Measurements from ENCODE around the gene ARFGEF3. TPM values are rescaled to one million over a fixed set of nuclear protein-coding genes. Genes with fewer than 3 reads are reported as not detected.

The ARFGEF3 gene
- total and polyA plus RNA-seq, 2 donors (not counting 1 experiment from before 2014, with no cell fraction given): under 0.01 to 0.14 TPM

DNA sequence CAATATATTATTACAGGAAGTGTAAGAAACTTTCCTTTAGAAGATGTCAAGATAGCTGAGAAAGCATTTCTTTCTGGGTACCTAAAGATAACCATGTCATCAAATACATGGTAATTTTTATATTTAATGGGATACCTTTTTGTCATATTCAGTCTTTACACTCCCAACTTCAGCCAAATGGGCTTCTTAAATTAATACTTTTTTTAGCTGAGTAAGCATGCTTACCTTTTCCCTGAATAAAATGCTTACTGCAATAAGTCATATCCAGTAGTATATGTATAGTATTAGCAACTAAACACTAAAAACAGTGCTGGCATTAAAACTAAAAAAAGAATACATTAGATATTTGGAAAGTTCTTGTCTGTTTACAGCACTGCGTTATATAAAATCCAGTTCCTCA, 74.0 kb downstream of the ARFGEF3 start:
- Histone ChIP-seq H3K4me1 (ENCODE audit: control insufficient read depth, extremely low read depth, insufficient read depth, low read length) (no peaks in the 10 kb centered on the region), H3K4me3 (replicated peaks in 1 of 4; ENCODE audit: control extremely low read depth in 1 of 4, insufficient read depth in 1 of 4, low read depth in 3 of 4, low read length in 4 of 4) (no peak overlapping the region), H3K4me2 (ENCODE audit: extremely low read depth, insufficient read depth, low read length) (no peak overlapping the region), H3K36me3 (ENCODE audit: control insufficient read depth, insufficient read depth, low read length) (no peaks in the 10 kb centered on the region), H3K27me3 (ENCODE audit: control insufficient read depth, insufficient read depth, low read length) (no peaks in the 10 kb centered on the region), H2AFZ (ENCODE audit: low read length) (no peak overlapping the region), H3K9ac (ENCODE audit: insufficient read depth, low read length) (no peak overlapping the region), H4K20me1 (ENCODE audit: control insufficient read depth, extremely low read depth, insufficient read depth, low read length) (no peaks in the 10 kb centered on the region), H3K9me3 (ENCODE audit: control insufficient read depth, insufficient read depth, low read depth, low read length) (no peaks in the 10 kb centered on the region), H3K27ac (ENCODE audit: insufficient read depth, low read length) (no peak overlapping the region), H3K79me2 (ENCODE audit: control insufficient read depth, insufficient read depth, low read length) (no peaks in the 10 kb centered on the region)
- TF ChIP-seq, protein P1, sequence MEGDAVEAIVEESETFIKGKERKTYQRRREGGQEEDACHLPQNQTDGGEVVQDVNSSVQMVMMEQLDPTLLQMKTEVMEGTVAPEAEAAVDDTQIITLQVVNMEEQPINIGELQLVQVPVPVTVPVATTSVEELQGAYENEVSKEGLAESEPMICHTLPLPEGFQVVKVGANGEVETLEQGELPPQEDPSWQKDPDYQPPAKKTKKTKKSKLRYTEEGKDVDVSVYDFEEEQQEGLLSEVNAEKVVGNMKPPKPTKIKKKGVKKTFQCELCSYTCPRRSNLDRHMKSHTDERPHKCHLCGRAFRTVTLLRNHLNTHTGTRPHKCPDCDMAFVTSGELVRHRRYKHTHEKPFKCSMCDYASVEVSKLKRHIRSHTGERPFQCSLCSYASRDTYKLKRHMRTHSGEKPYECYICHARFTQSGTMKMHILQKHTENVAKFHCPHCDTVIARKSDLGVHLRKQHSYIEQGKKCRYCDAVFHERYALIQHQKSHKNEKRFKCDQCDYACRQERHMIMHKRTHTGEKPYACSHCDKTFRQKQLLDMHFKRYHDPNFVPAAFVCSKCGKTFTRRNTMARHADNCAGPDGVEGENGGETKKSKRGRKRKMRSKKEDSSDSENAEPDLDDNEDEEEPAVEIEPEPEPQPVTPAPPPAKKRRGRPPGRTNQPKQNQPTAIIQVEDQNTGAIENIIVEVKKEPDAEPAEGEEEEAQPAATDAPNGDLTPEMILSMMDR (conservative IDR thresholded peaks at IDR 0.05 in 1 of 2, IDR thresholded peaks at IDR 0.05 in 1 of 2; ENCODE audit: low read depth in 1 of 2, low read length in 2 of 2): no peak
- no peak for TF ChIP-seq EZH2 (IDR thresholded peaks at IDR 0.05; ENCODE audit: low read length, missing control alignments)
- no peak for DNase-seq (ENCODE audit: low read depth in 2 of 2)

- Histone ChIP-seq H4K20me1 (ENCODE audit: control insufficient read depth, extremely low read depth, insufficient read depth, low read length) (no peaks in the 10 kb centered on the region), H3K9ac (ENCODE audit: insufficient read depth, low read length) (no peak overlapping the region), H3K4me2 (ENCODE audit: extremely low read depth, insufficient read depth, low read length) (no peak overlapping the region), H2AFZ (ENCODE audit: low read length) (no peak overlapping the region), H3K4me1 (ENCODE audit: control insufficient read depth, extremely low read depth, insufficient read depth, low read length) (no peaks in the 10 kb centered on the region), H3K36me3 (ENCODE audit: control insufficient read depth, insufficient read depth, low read length) (no peaks in the 10 kb centered on the region), H3K79me2 (ENCODE audit: control insufficient read depth, insufficient read depth, low read length) (no peaks in the 10 kb centered on the region), H3K27ac (ENCODE audit: insufficient read depth, low read length) (no peak overlapping the region), H3K27me3 (ENCODE audit: control insufficient read depth, insufficient read depth, low read length) (no peaks in the 10 kb centered on the region), H3K4me3 (replicated peaks in 1 of 4; ENCODE audit: control extremely low read depth in 1 of 4, insufficient read depth in 1 of 4, low read depth in 3 of 4, low read length in 4 of 4) (no peak overlapping the region), H3K9me3 (ENCODE audit: control insufficient read depth, insufficient read depth, low read depth, low read length) (no peaks in the 10 kb centered on the region)
- no peak for TF ChIP-seq EZH2 (IDR thresholded peaks at IDR 0.05; ENCODE audit: low read length, missing control alignments)
- TF ChIP-seq, protein P1 (conservative IDR thresholded peaks at IDR 0.05 in 1 of 2, IDR thresholded peaks at IDR 0.05 in 1 of 2; ENCODE audit: low read depth in 1 of 2, low read length in 2 of 2): no peak
- DNase-seq (ENCODE audit: low read depth in 2 of 2): no peak
These were observed 75.7 kb downstream of the ARFGEF3 start for GRCh38 chr6:138237463-138237862.

- Histone ChIP-seq H3K4me3 (replicated peaks in 1 of 4; ENCODE audit: control extremely low read depth in 1 of 4, insufficient read depth in 1 of 4, low read depth in 3 of 4, low read length in 4 of 4) (no peak overlapping the region), H3K79me2 (ENCODE audit: control insufficient read depth, insufficient read depth, low read length) (no peaks in the 10 kb centered on the region), H3K36me3 (ENCODE audit: control insufficient read depth, insufficient read depth, low read length) (no peaks in the 10 kb centered on the region), H3K27me3 (ENCODE audit: control insufficient read depth, insufficient read depth, low read length) (no peaks in the 10 kb centered on the region), H3K4me2 (ENCODE audit: extremely low read depth, insufficient read depth, low read length) (no peak overlapping the region), H3K27ac (ENCODE audit: insufficient read depth, low read length) (no peak overlapping the region), H3K9me3 (ENCODE audit: control insufficient read depth, insufficient read depth, low read depth, low read length) (no peaks in the 10 kb centered on the region), H4K20me1 (ENCODE audit: control insufficient read depth, extremely low read depth, insufficient read depth, low read length) (no peaks in the 10 kb centered on the region), H3K9ac (ENCODE audit: insufficient read depth, low read length) (no peak overlapping the region), H2AFZ (ENCODE audit: low read length) (no peak overlapping the region), H3K4me1 (ENCODE audit: control insufficient read depth, extremely low read depth, insufficient read depth, low read length) (no peaks in the 10 kb centered on the region)
- TF ChIP-seq, protein P1 (conservative IDR thresholded peaks at IDR 0.05 in 1 of 2, IDR thresholded peaks at IDR 0.05 in 1 of 2; ENCODE audit: low read depth in 1 of 2, low read length in 2 of 2): no peak
- TF ChIP-seq EZH2 (IDR thresholded peaks at IDR 0.05; ENCODE audit: low read length, missing control alignments): no peak
- DNase-seq (ENCODE audit: low read depth in 2 of 2): no peak
These were observed 76.6 kb downstream of the ARFGEF3 start for GRCh38 chr6:138238368-138238767.
